Caco-2 (cell line): ENCODE data around the gene CTNNA2. TPM values are rescaled to one million over a fixed set of nuclear protein-coding genes. Genes with fewer than 3 reads are reported as not detected.

Experiments used
- BruUV-seq: library from RNA; stranded (reverse); fragments of 400-500 nt; replicated peaks from 2 replicates; lab custom pipeline; 2021; lab: Mats Ljungman, UMichigan
- CTCF ChIA-PET: fragments of 300-600 bp; sonication (Branson Sonifier 250); formaldehyde crosslinking; loops from one replicate; lab custom pipeline; 2022; ENCODE audit warnings: antibody characterized with exemption; lab: Charles Lee
- POLR2A ChIA-PET: fragments of 300-600 bp; sonication (Branson Sonifier 250); formaldehyde crosslinking; loops from one replicate; lab custom pipeline; 2022; ENCODE audit warnings: antibody characterized with exemption; lab: Charles Lee
- DNase-seq, 2 experiments: peaks; one replicate each; pipeline versions ENCODE4 v3.0.0 to v3.0.0-alpha.2; 2020 to 2022
- H3K27me3 ChIP-seq: replicated peaks from 2 replicates; pipeline ENCODE4 v1.6.0; 2011; ENCODE audit warnings: low read length; ENCODE audit not compliant: control insufficient read depth, insufficient read depth
- H3K36me3 ChIP-seq: 2 replicates; pipeline ENCODE4 v1.5.1; 2011; ENCODE audit warnings: low read length; ENCODE audit not compliant: control insufficient read depth, insufficient read depth
- H3K4me1 ChIP-seq: fragments of 250-450 bp; sonication (Bioruptor Pico); 2 replicates; pipeline ENCODE4 v1.5.1; 2020; ENCODE audit warnings: mild to moderate bottlenecking
- H3K4me3 ChIP-seq: 2 replicates; pipeline ENCODE4 v1.5.1; 2011; ENCODE audit warnings: low read depth, mild to moderate bottlenecking, control low read depth, low read length
- H3K9me3 ChIP-seq: fragments of 250-450 bp; sonication (Bioruptor Pico); 2 replicates; pipeline ENCODE4 v1.5.1; 2020; ENCODE audit warnings: mild to moderate bottlenecking, moderate library complexity
- H3K27ac Mint-ChIP-seq: one replicate; pipeline ENCODE4 v1.8.0; 2022; ENCODE audit warnings: mixed read lengths; ENCODE audit not compliant: unreplicated experiment
- H3K27me3 Mint-ChIP-seq: one replicate; pipeline ENCODE4 v1.8.0; 2022; ENCODE audit warnings: mixed read lengths; ENCODE audit not compliant: insufficient read depth, unreplicated experiment
- H3K36me3 Mint-ChIP-seq: one replicate; pipeline ENCODE4 v1.8.0; 2022; ENCODE audit warnings: mild to moderate bottlenecking, mixed read lengths; ENCODE audit not compliant: insufficient read depth, unreplicated experiment
- H3K4me1 Mint-ChIP-seq: one replicate; pipeline ENCODE4 v1.8.0; 2022; ENCODE audit warnings: low read depth, mixed read lengths; ENCODE audit not compliant: unreplicated experiment
- H3K4me3 Mint-ChIP-seq: one replicate; pipeline ENCODE4 v1.8.0; 2022; ENCODE audit warnings: mild to moderate bottlenecking, moderate library complexity, mixed read lengths; ENCODE audit not compliant: unreplicated experiment
- H3K9me3 Mint-ChIP-seq: one replicate; pipeline ENCODE4 v1.8.0; 2022; ENCODE audit warnings: mixed read lengths; ENCODE audit not compliant: unreplicated experiment
- CTCF ChIP-seq, 2 experiments: fragments of 200-600 bp in 1 of 2; IDR thresholded peaks; 1 replicate in 1 of 2; 2 replicates in 1 of 2; pipeline versions ENCODE4 v1.5.1 to v1.8.0; 2011 to 2022; ENCODE audit warnings: antibody characterized with exemption in 1 of 2, control low read depth in 1 of 2, inconsistent platforms in 1 of 2, low read depth in 1 of 2, low read length in 1 of 2, mild to moderate bottlenecking in 1 of 2, moderate library complexity in 1 of 2; ENCODE audit not compliant: insufficient read depth in 1 of 2, severe bottlenecking in 1 of 2, unreplicated experiment in 1 of 2
- intact Hi-C: fragments of 100-400 bp; cut with micrococcal nuclease; formaldehyde crosslinking; loops from one replicate; pipeline ENCODE4 v1.10.0; 2022; ENCODE audit not compliant: unreplicated experiment
- total RNA-seq: library from RNA; stranded (reverse); gene quantifications from 2 replicates; pipeline ENCODE4 v1.2.3, GENCODE V29; 2022

The CTNNA2 gene
- total RNA-seq, 1 experiment from 2014 or later, result not detected

GRCh38 chr2:79585701-79586433 is 73.0 kb downstream of the CTNNA2 start:
- Mint-ChIP-seq H3K9me3 (no peaks in the 10 kb centered on the region), H3K27me3 (peaks cover 3% of the 10 kb centered on the region), H3K4me3 (no peak overlapping the region), H3K36me3 (no peaks in the 10 kb centered on the region), H3K4me1 (no peaks in the 10 kb centered on the region), H3K27ac (no peak overlapping the region)
- H3K27me3 ChIP-seq, result no peaks in the 10 kb centered on the region
- no peaks in the 10 kb centered on the region for H3K36me3 ChIP-seq
- ChIA-PET CTCF (no interaction called here), POLR2A (no interaction called here)
- DNase-seq, result no peak
- H3K9me3 ChIP-seq, result no peaks in the 10 kb centered on the region
- TF ChIP-seq CTCF (IDR thresholded peaks at IDR 0.05; ENCODE audit: insufficient read depth in 1 of 2, low read depth in 1 of 2, low read length in 1 of 2, severe bottlenecking in 1 of 2, unreplicated experiment in 1 of 2), result no peak
- no peak overlapping the region for H3K4me3 ChIP-seq
- no TSS peak for BruUV-seq
- no peaks in the 10 kb centered on the region for H3K4me1 ChIP-seq
- intact Hi-C loops, result no loop called here

GRCh38 chr2:79591281-79591680 is 78.4 kb downstream of the CTNNA2 start:
- Histone ChIP-seq H3K4me3 (no peak overlapping the region), H3K36me3 (no peaks in the 10 kb centered on the region), H3K4me1 (no peaks in the 10 kb centered on the region), H3K9me3 (no peaks in the 10 kb centered on the region), H3K27me3 (no peaks in the 10 kb centered on the region)
- no peaks in the 10 kb centered on the region for H3K9me3 Mint-ChIP-seq
- no peak overlapping the region for H3K4me3 Mint-ChIP-seq
- TF ChIP-seq CTCF (IDR thresholded peaks at IDR 0.05; ENCODE audit: insufficient read depth in 1 of 2, low read depth in 1 of 2, low read length in 1 of 2, severe bottlenecking in 1 of 2, unreplicated experiment in 1 of 2), result no peak
- CTCF ChIA-PET, result no interaction called here
- H3K36me3 Mint-ChIP-seq, result no peaks in the 10 kb centered on the region
- BruUV-seq, result no TSS peak
- H3K27ac Mint-ChIP-seq, result no peak overlapping the region
- no peak for DNase-seq
- H3K4me1 Mint-ChIP-seq, result no peaks in the 10 kb centered on the region
- POLR2A ChIA-PET, result no interaction called here
- H3K27me3 Mint-ChIP-seq, result peaks cover 3% of the 10 kb centered on the region
- intact Hi-C loops, result no loop called here

- no TSS peak for BruUV-seq
- H3K27me3 ChIP-seq, result no peaks in the 10 kb centered on the region; the same call in 1 of the 2 replicates
- no peaks in the 10 kb centered on the region for H3K4me1 Mint-ChIP-seq
- no peak for DNase-seq
- no peaks in the 10 kb centered on the region for H3K36me3 ChIP-seq
- H3K4me3 Mint-ChIP-seq, result no peak overlapping the region
- ChIA-PET CTCF (interaction anchor here (0.9 kb wide), 1 partner anchor 552 kb away, joined by 3 read pairs; no protein-coding TSS in a partner anchor), POLR2A (no interaction called here)
- no peak overlapping the region for H3K27ac Mint-ChIP-seq
- H3K4me3 ChIP-seq, result no peak overlapping the region
- H3K9me3 ChIP-seq, result no peaks in the 10 kb centered on the region
- no peaks in the 10 kb centered on the region for H3K4me1 ChIP-seq
- no peaks in the 10 kb centered on the region for H3K9me3 Mint-ChIP-seq
- no peaks in the 10 kb centered on the region for H3K27me3 Mint-ChIP-seq
- intact Hi-C loops, result no loop called here
- H3K36me3 Mint-ChIP-seq, result no peaks in the 10 kb centered on the region
- TF ChIP-seq CTCF (IDR thresholded peaks at IDR 0.05; ENCODE audit: insufficient read depth in 1 of 2, low read depth in 1 of 2, low read length in 1 of 2, severe bottlenecking in 1 of 2, unreplicated experiment in 1 of 2), result no peak
These were observed 80.5 kb downstream of the CTNNA2 start for GRCh38 chr2:79593237-79593867.
